Stimulated activated CD8-positive, alpha-beta memory T cell treated with anti-CD3 and anti-CD28 coated beads, Interleukin-4, amount 100 ng/mL, for 4 hours (primary cell): Measurements from ENCODE around the gene TPGS2.
"Not testable (repeated sequence)": the region's sequence is repeated elsewhere in the genome, so short reads cannot be mapped to it uniquely, and the experiment has no call there.

Source experiments
- DNase-seq, 2 donors: peaks; one replicate each; pipeline ENCODE4 v3.0.0-alpha.2; 2020; ENCODE audit warnings: low read depth in 2 of 2, low spot score in 1 of 2

Gene TPGS2, protein sequence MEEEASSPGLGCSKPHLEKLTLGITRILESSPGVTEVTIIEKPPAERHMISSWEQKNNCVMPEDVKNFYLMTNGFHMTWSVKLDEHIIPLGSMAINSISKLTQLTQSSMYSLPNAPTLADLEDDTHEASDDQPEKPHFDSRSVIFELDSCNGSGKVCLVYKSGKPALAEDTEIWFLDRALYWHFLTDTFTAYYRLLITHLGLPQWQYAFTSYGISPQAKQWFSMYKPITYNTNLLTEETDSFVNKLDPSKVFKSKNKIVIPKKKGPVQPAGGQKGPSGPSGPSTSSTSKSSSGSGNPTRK

GRCh38 chr18:36828630-36829361, at the start of gene TPGS2, which contains the start of gene KIAA1328:
Gene TPGS2 (minus strand): TSS chr18:36829002. CDS start chr18:36828767, 235 bp downstream.
Gene KIAA1328 (plus strand): TSS chr18:36829127. CDS start chr18:36829139, 12 bp downstream.
- peak; percentile 53 to 69 for DNase-seq

- not testable (repeated sequence) for DNase-seq
Observed at GRCh38 chr18:36873826-36874225, 45.0 kb upstream of the TPGS2 start.

DNA sequence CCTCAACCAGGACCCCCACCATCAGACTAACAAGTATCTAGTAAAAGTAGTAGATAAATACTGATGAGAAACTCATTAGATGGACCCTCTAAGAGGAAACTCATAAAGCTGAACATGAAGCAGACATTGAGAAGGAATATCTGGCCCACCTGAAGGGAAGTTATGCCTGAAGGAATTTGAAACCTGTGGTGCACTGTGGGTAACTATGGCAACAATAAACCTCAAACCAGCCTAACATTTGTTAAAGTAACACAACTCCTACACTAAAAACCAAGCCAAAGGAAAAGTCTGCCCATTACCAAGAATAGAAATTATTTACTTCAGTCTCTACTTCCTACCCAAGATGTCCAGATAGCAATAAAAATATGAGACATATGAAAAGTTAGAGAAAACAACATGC, 43.5 kb upstream of the TPGS2 start:
- DNase-seq: no peak

- DNase-seq: no peak
Observed at GRCh38 chr18:36871801-36872200, 43.0 kb upstream of the TPGS2 start.

DNA sequence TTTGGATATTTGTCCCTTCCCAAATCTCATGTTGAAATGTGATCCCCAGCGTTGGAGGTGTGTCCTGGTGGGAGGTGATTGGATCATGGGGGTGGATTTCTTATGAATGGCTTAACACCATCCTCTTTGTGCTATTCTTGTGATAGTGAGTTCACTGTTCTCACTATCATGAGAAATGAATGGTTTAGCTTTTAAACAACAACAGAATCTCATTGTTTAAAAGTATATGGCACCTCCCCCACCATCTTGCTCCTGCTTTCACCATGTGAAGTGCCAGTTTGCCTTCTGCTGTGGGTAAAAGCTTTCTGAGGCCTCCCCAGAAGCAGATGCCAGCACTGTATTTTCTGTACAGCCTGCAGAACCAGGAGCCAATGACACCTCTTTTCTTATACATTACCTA, 38.3 kb upstream of the TPGS2 start:
- DNase-seq: no peak

- no peak for DNase-seq
Observed at GRCh38 chr18:36862182-36862581, 33.4 kb upstream of the TPGS2 start.

DNA sequence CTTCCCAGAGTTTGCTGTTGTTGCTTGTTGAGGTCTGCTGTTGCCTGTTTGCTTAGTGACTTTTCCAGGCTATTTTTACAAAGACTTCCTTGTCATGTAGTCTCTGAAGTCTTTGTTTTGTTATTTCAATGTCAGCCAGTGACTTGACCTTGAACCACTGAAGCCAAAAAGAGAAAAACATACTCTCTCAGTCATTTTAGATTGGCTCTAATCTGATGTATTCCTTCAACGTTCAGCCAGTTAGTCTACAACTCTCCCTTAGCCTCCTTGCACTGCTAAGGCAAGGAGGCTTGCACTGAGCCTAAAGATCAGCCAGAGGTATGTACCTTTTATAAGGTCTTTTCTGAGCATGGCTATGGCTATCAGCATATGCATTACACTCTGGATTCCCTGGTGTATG, 28.0 kb upstream of the TPGS2 start:
- DNase-seq: no peak

DNA sequence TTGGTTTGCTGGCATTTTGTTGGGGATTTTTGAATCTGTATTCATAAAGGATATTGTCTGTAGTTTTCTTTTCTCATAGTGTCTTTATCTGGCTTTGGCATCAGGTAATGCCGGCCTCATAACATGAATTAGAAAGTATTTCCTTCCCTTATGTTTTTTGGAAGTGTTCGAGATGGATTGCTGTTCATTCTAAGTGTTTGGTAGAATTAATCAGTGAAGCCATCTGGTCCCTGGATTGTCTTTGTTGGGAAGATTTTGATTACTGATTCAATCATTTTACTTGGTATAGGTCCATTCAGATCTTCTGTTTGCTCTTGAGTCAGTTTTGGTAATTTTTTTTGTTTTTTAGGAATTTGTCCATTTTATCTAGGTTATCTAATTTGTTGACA, 22.4 kb upstream of the TPGS2 start:
- DNase-seq: no peak

GRCh38 chr18:36850527-36851201, 21.9 kb upstream of the TPGS2 start:
- DNase-seq: no peak

DNA sequence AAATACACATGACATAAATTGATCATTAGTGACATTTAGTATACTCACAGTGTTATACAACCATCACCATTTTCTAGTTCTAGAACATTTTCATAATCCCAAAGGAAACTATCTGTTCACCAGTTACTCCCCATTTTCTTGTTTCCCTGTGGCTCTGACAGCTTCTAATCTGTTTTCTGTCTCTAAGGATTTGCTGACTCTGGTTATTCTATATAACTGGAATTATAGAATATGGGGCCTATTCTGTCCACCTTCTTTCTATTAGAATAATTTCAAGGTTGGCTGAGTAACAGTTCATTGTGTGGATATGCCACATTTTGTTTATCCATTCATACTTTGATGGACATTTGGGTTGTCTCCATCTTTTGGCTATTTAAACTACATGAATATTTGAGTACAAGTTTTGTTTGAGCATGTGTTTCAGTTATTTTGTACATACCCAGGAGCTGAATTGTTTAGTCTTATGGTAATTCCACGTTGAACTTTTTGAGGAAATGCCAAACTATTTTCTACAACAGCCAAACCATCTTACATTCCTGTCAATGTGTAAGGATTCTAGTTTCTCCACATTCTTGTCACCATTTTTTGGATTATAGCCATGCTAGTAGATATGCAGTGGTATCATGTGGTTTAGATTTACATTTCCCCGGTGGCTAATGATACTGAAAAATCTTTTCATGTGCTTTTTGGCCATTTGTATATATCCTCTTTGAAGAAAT, 20.6 kb upstream of the TPGS2 start:
- no peak for DNase-seq

GRCh38 chr18:36848609-36849008, 19.8 kb upstream of the TPGS2 start:
- no peak for DNase-seq

- no peak for DNase-seq
Observed at GRCh38 chr18:36843784-36844183, 15.0 kb upstream of the TPGS2 start.

GRCh38 chr18:36843199-36843598, 14.4 kb upstream of the TPGS2 start:
- DNase-seq: no peak

- no peak for DNase-seq
Observed at GRCh38 chr18:36839835-36840234, 11.0 kb upstream of the TPGS2 start.

GRCh38 chr18:36835927-36836326, 7.1 kb upstream of the TPGS2 start:
- DNase-seq: no peak

GRCh38 chr18:36833120-36833519, 4.3 kb upstream of the TPGS2 start:
- DNase-seq: no peak

DNA sequence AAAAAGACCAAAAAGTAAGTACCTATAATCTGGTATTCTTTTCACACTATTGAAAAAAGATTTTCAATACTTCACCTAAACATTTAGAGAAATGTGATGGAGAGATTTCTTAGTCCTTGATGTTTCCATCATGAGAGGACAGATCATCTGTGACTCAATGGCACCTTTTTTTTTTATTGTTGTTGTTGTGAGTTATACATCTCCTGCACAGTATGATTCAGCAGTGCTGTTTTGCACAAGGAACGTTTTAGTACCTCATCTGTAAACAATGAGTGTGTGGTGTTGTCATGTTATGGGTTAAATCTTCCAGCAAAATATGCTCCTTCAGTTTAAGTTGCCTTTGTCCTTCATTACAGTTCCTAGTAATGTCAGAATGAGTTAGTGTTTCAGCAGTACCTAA, 2.3 kb upstream of the TPGS2 start:
- no peak for DNase-seq

DNA sequence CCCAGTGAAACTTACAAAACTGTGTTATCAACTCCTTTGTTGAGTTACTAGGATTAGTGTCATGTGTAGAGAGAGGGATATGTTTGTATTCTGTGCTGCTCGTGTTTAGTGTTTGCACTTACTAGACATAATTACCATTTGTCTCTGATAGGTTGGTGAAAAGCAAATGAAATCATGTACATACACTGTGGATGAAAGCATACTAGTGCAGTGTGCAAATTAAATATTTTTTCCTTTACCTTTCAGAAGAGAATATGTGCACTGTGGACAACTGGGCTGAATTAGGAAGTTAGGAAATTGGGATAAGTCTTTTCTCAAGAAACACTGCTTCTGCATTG, 1.3 kb upstream of the TPGS2 start:
- DNase-seq: no peak

- DNase-seq: no peak
Observed at GRCh38 chr18:36829362-36830157, 758 bp upstream of the TPGS2 start.

DNA sequence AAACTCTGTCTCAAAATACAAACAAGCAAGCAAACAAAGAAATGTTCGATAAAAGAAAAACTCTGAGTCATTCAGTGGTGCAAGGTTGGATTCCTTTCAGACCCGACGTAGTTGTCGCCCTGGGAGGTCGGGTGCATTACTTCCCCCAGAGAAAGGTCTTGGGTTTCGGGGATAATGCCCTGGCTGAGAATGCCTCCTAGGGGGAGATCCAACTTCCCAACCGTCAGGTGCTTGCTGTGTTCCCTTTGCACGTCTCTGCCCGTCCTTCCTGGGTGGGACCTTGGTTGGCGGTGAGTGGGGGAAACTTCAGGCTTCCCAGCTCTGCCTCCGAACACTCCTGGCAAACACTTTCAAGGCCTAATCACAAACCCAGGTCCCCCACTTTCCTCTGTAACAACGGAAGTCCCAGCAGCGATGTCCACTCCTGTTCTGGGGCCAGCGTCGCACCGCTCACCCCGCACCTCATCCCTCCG, 609 bp downstream of the TPGS2 start:
- DNase-seq: no peak

GRCh38 chr18:36826556-36826955, 2.2 kb downstream of the TPGS2 start:
- no peak for DNase-seq
